NOMO-1 (cell line): Measurements from ENCODE around the gene TMEM147.

Experiments
- DNase-seq, 2 experiments: peaks; one replicate each; lab custom pipeline; 2025; ENCODE audit not compliant: unreplicated experiment in 2 of 2; lab: John Stamatoyannopoulos, UW

TMEM147 gene

GRCh38 chr19:35518313-35518712, 27.1 kb upstream of the TMEM147 start:
- no peak for DNase-seq

DNA sequence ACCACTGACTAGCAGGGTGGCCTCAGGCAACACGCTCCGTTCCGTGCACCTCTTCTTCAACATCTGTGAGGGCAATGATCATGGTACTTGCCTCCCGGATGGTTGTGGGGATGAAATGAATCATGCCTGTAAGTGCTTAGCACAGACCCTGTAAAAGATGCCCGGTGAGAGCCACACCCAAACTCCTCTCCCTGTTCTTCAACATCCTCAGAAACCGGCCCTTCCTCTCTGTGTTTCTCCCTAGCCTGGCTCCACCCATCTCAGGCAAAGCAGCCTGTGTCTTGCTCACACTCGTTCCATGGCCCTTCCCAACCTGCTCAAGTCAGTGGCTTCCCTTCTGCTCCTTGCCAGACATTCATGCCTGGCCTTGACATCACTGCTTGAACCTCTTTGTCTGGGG, 26.1 kb upstream of the TMEM147 start:
- no peak for DNase-seq

- no peak for DNase-seq
These were observed 24.2 kb upstream of the TMEM147 start for GRCh38 chr19:35521124-35521743.

- DNase-seq = no peak
These were observed 22.6 kb upstream of the TMEM147 start for GRCh38 chr19:35522745-35523327.

DNA sequence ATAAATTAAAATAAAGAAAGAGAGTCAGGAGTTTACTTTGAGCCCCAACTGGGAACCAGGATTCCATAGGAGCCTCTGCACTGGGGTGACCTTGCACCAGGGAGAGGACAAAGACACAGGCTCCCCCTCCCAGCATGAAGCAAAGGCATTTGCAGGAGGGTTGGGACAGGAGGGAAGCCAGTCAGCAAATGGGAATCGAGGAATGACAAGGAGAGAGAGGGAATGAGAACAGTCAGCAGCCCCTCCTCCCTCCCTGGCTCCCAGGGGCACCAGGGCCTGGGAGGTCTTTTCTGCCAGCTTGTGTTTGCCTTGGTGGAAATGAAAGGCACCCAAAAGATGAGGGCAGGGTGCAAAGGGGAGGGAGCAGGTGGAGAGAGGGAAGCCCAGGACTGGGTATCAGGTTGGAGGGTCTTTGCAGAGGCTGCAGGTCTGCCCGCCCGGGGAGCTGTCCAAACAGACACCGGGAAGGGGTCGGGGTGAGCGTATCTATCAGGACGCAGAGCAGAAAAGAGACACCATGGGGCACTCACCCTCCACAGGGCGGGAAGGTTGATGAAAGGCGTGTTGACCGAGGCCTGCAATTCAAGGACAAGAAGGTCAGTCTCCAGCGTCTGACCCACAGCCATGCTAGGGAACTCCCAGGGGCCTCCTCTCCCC, 21.1 kb upstream of the TMEM147 start:
- no peak for DNase-seq

- DNase-seq = no peak
These were observed 19.6 kb upstream of the TMEM147 start for GRCh38 chr19:35525873-35526272.

GRCh38 chr19:35528218-35529038, 17.0 kb upstream of the TMEM147 start, which contains the start of gene SBSN:
TSS of gene SBSN (minus strand) at chr19:35528311. CDS start at chr19:35528281, 30 bp downstream.
- no peak for DNase-seq

DNA sequence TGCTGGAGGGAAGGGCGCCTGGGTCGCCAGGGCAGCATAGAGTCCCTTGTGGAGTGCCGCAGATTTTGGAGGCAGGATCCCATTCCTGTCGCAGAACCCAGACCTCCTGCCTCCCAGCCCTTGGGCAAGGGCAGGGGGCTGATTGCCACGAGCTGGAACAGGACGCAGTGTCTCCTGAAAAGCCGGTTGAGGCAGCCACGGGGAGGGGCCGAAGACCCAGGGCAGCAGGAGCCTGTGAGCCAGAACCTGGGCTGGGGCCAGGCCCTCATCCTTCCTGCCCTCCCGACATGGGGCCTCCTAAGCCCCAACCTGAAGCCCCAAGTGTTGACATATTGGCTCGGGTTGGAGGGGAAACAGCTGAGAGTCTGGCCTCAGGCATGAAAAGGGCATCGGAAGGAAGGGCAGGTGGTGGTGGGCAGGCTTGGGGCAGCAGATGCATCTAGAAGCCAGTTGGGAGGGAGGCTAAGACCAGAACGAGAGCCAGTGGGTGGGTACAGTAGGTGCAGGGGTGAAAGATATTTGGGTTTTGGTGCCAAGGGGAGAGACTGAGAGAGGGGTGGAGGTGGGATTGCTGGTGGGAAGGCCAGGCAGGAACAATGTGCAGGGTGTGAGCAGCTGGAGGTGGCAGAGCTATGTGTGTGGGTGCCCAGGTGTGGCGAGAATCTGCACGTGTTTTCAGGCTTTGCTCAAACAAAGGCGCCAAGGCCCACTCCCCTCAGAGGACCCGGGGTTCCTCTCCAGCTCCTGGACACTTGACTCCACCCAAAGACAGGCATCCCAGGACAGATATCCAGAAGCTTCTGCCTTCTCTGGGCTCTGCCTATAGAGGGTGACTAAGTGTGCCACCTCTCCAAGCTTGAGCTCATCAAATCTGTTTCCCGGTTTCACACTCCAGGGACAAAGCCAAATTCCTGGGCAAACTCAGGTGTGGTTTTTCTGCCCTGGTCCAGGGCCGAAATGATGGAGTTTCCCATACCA, 15.9 kb upstream of the TMEM147 start:
- no peak for DNase-seq

DNA sequence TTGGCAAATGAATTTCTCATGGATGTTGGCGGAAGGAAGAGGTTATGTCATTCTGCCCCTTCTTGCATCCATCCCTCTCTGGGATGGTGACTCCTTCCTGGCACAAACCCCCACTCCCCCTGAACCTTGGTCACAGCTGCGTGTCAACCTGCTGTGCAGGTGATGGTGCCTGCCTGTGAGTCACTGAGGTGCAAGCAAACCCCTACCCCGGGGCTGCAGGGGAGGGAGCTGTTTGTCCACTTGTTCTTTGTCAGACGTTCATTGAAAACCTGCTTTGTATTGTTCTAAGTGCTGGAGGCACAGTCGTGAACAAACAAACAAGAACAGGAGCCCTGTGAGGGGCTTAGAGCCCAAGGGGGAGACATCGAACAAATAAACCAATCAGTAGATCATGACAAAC, 14.1 kb upstream of the TMEM147 start:
- DNase-seq = no peak

- DNase-seq = no peak
These were observed 12.1 kb upstream of the TMEM147 start, which contains the start of gene GAPDHS for GRCh38 chr19:35533201-35533821. TSS of gene GAPDHS (plus strand) at chr19:35533456. CDS start at chr19:35533528, 72 bp downstream.

DNA sequence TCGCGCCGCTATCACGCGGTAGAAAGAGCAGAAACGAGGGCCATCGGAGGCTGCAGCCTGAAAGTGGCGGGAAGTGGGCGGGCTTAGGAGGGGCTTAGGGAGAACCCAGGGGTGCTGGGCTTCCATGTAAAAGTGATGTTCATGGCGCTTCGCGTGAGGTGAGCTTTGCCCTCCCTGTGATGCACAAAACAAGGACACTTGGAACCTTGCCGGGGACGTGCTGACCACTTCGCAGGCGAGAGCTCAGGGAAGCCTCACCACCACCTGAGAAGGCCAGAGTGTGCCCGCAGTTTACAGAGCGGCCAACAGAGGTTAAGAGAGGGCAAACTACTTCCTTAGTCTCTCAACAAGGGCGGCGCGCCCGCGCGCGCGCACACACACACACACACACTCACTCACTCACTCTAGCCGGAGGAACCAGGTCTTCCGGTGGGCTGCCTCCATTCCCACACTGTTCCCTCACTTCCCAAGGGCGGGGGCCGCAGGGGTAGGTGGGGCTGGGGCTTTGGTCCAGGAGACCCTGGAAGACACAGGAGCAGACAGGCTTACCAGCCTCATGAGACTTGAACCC, 11.5 kb upstream of the TMEM147 start:
- peak; percentile 14 to 27 for DNase-seq

GRCh38 chr19:35534803-35535480, 10.5 kb upstream of the TMEM147 start:
- no peak for DNase-seq

DNA sequence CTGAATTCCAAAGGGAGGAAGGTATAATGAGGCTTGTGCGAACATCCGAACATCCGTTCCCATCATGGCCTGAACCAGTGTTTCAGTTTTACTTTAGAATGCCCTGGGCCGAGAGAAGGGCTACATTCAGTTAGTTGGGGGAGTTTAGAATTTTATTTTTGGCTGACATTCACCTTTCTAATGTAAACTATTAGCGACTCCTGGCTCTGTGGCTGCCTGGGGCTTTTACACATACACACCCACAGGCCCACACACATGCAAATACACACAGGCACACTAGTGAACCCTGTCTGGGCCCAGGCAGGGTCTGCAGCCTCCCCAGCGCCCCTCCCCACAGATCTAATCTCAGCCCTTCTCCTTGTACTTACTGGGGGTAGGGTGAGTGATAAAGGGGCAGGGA, 6.1 kb upstream of the TMEM147 start:
- DNase-seq = no peak

- no peak for DNase-seq
These were observed 5.6 kb upstream of the TMEM147 start for GRCh38 chr19:35539850-35540249.

GRCh38 chr19:35540356-35540927, 5.0 kb upstream of the TMEM147 start:
- DNase-seq = no peak

GRCh38 chr19:35542209-35542608, 3.2 kb upstream of the TMEM147 start:
- DNase-seq = no peak

- no peak for DNase-seq
These were observed 1.9 kb upstream of the TMEM147 start for GRCh38 chr19:35543280-35544109.
